Mesenchymal stem cell (in vitro differentiated cells and primary cell): Measurements from ENCODE around the gene LOXL3.

Experiments
- DNase-seq: peaks from one replicate; pipeline ENCODE4 v3.0.0-alpha.2; 2013
- H2AFZ ChIP-seq: one replicate; pipeline ENCODE4 v1.6.1; 2013; ENCODE audit warnings: low read depth, mild to moderate bottlenecking, control low read depth, inconsistent platforms, low read length, moderate library complexity
- H2AK5ac ChIP-seq: 2 replicates; pipeline ENCODE4 v1.6.1; 2013; ENCODE audit warnings: low read length, moderate library complexity, mild to moderate bottlenecking, inconsistent platforms; ENCODE audit not compliant: severe bottlenecking
- H2BK120ac ChIP-seq: one replicate; pipeline ENCODE4 v1.6.1; 2013; ENCODE audit warnings: low read depth, mild to moderate bottlenecking, inconsistent platforms, low read length, moderate library complexity
- H2BK12ac ChIP-seq, 2 experiments: one replicate each; pipeline ENCODE4 v1.6.1; 2013; ENCODE audit warnings: inconsistent platforms in 2 of 2, low read length in 2 of 2, mild to moderate bottlenecking in 2 of 2, moderate library complexity in 2 of 2, control low read depth in 1 of 2
- H2BK15ac ChIP-seq: one replicate; pipeline ENCODE4 v1.6.1; 2013; ENCODE audit warnings: mild to moderate bottlenecking, low read depth, inconsistent platforms; ENCODE audit not compliant: poor library complexity, severe bottlenecking
- H2BK5ac ChIP-seq: 2 replicates; pipeline ENCODE4 v1.6.1; 2013; ENCODE audit warnings: low read depth, mild to moderate bottlenecking, low read length, control low read depth, inconsistent platforms; ENCODE audit not compliant: poor library complexity, severe bottlenecking
- H3K14ac ChIP-seq, 2 experiments: one replicate each; pipeline ENCODE4 v1.6.1; 2013; ENCODE audit warnings: inconsistent platforms in 2 of 2, low read length in 2 of 2, control low read depth in 1 of 2, mild to moderate bottlenecking in 1 of 2, moderate library complexity in 1 of 2
- H3K18ac ChIP-seq, 2 experiments: one replicate each; pipeline ENCODE4 v1.6.1; 2013; ENCODE audit warnings: inconsistent platforms in 2 of 2, low read length in 2 of 2, control low read depth in 1 of 2, low read depth in 1 of 2, mild to moderate bottlenecking in 1 of 2
- H3K23ac ChIP-seq, 2 experiments: one replicate each; pipeline ENCODE4 v1.6.1; 2013; ENCODE audit warnings: inconsistent platforms in 2 of 2, low read length in 2 of 2, mild to moderate bottlenecking in 2 of 2, moderate library complexity in 2 of 2, control low read depth in 1 of 2
- H3K27ac ChIP-seq: 2 replicates; pipeline ENCODE4 v1.5.1; 2013; ENCODE audit warnings: mild to moderate bottlenecking, moderate library complexity, low read length, control low read depth, inconsistent platforms; ENCODE audit not compliant: poor library complexity, severe bottlenecking
- H3K27me3 ChIP-seq, 2 experiments: 2 replicates each; pipeline versions ENCODE4 v1.6.1 to v1.7.0; 2013; ENCODE audit warnings: low read length in 2 of 2, mild to moderate bottlenecking in 2 of 2, moderate library complexity in 2 of 2, control low read depth in 1 of 2, inconsistent platforms in 1 of 2; ENCODE audit not compliant: control insufficient read depth in 1 of 2, insufficient read depth in 1 of 2
- H3K36me3 ChIP-seq, 2 experiments: 2 replicates each; pipeline versions ENCODE4 v1.6.1 to v1.7.0; 2013; ENCODE audit warnings: low read length in 2 of 2, control low read depth in 1 of 2, inconsistent platforms in 1 of 2, low read depth in 1 of 2, mild to moderate bottlenecking in 1 of 2; ENCODE audit not compliant: insufficient read depth in 2 of 2, control insufficient read depth in 1 of 2
- H3K4ac ChIP-seq, 2 experiments: one replicate each; pipeline ENCODE4 v1.6.1; 2013; ENCODE audit warnings: inconsistent platforms in 2 of 2, low read length in 2 of 2, mild to moderate bottlenecking in 2 of 2, moderate library complexity in 2 of 2, control low read depth in 1 of 2, low read depth in 1 of 2
- H3K4me1 ChIP-seq: 2 replicates; pipeline ENCODE4 v1.6.1; 2013; ENCODE audit warnings: low read depth, low read length, control low read depth; ENCODE audit not compliant: control insufficient read depth, insufficient read depth
- H3K4me2 ChIP-seq: 2 replicates; pipeline ENCODE4 v1.6.1; 2013; ENCODE audit warnings: low read length, mild to moderate bottlenecking, inconsistent platforms; ENCODE audit not compliant: poor library complexity, severe bottlenecking
- H3K4me3 ChIP-seq, 2 experiments: 2 replicates each; pipeline versions ENCODE4 v1.5.1 to v1.7.0; 2013; ENCODE audit warnings: low read length in 2 of 2, mild to moderate bottlenecking in 2 of 2, control low read depth in 1 of 2, low read depth in 1 of 2; ENCODE audit not compliant: insufficient read depth in 1 of 2
- H3K79me1 ChIP-seq: replicated peaks from 2 replicates; pipeline ENCODE4 v1.6.1; 2013; ENCODE audit warnings: mild to moderate bottlenecking, control low read depth, low read length, inconsistent platforms; ENCODE audit not compliant: poor library complexity, severe bottlenecking
- H3K9ac ChIP-seq: 2 replicates; pipeline ENCODE4 v1.7.0; 2013; ENCODE audit warnings: mild to moderate bottlenecking, low read length, moderate library complexity
- H3K9me3 ChIP-seq: 2 replicates; pipeline ENCODE4 v1.7.0; 2013; ENCODE audit warnings: mild to moderate bottlenecking, low read length; ENCODE audit not compliant: control insufficient read depth
- H4K8ac ChIP-seq: one replicate; pipeline ENCODE4 v1.6.1; 2013; ENCODE audit warnings: inconsistent platforms, mild to moderate bottlenecking, low read length, moderate library complexity
- H4K91ac ChIP-seq: one replicate; pipeline ENCODE4 v1.6.1; 2013; ENCODE audit warnings: mild to moderate bottlenecking, low read length, inconsistent platforms
- WGBS: methylation state at CpG from one replicate; pipeline ENCODE4 v1.1.7; 2013; ENCODE audit warnings: mixed read lengths; 5-methylcytosine and 5-hydroxymethylcytosine counted together

The LOXL3 gene

GRCh38 chr2:74552914-74553811 is 579 bp downstream of the LOXL3 start:
- no peak for DNase-seq
- peak overlapping the region; percentile 66 to 99 for H3K4me3 ChIP-seq
- H2AFZ ChIP-seq, result peak overlapping the region; percentile 33
- peak overlapping the region; percentile 93 for H3K9ac ChIP-seq
- H4K91ac ChIP-seq, result peak overlapping the region; percentile 92
- H3K4me1 ChIP-seq, result peaks cover 29% of the 10 kb centered on the region
- peak overlapping the region; percentile 27 for H3K27ac ChIP-seq
- 30% methylated on average over 26 of the region's 27 CpGs for WGBS
- H3K23ac ChIP-seq, result no peak overlapping the region
- no peaks in the 10 kb centered on the region for H3K27me3 ChIP-seq
- H3K9me3 ChIP-seq, result no peaks in the 10 kb centered on the region
- H4K8ac ChIP-seq, result peak overlapping the region; percentile 74
- H3K14ac ChIP-seq, result peak overlapping the region in 1 of 2 experiments; percentile 53
- H3K18ac ChIP-seq, result peak overlapping the region; percentile 23 to 90
- peak overlapping the region; percentile 72 for H3K4me2 ChIP-seq
- no peak overlapping the region for H2BK5ac ChIP-seq
- H2BK120ac ChIP-seq, result peak overlapping the region; percentile 45
- H2BK12ac ChIP-seq, result peak overlapping the region; percentile 32 to 59
- peaks cover 30% of the 10 kb centered on the region for H3K79me1 ChIP-seq
- H2AK5ac ChIP-seq, result peak overlapping the region; percentile 23
- peak overlapping the region; percentile 12 for H2BK15ac ChIP-seq
- H3K4ac ChIP-seq, result peak overlapping the region in 1 of 2 experiments; percentile 67
- H3K36me3 ChIP-seq, result peaks cover 13 to 17% of the 10 kb centered on the region in 2 experiments

- H3K36me3 ChIP-seq, result peaks cover 13 to 14% of the 10 kb centered on the region in 2 experiments
- H3K9ac ChIP-seq, result peak overlapping the region; percentile 93
- H3K4me1 ChIP-seq, result peaks cover 29% of the 10 kb centered on the region
- H2AFZ ChIP-seq, result no peak overlapping the region
- H3K27me3 ChIP-seq, result no peaks in the 10 kb centered on the region
- no peak overlapping the region for H3K23ac ChIP-seq
- no peak overlapping the region for H3K4me2 ChIP-seq
- H3K14ac ChIP-seq, result no peak overlapping the region
- no peak overlapping the region for H3K27ac ChIP-seq
- no peak overlapping the region for H2BK5ac ChIP-seq
- no peaks in the 10 kb centered on the region for H3K9me3 ChIP-seq
- H2BK12ac ChIP-seq, result no peak overlapping the region
- no peak for DNase-seq
- H3K4me3 ChIP-seq, result peak overlapping the region in 1 of 2 experiments; percentile 99
- no peak overlapping the region for H2AK5ac ChIP-seq
- no peak overlapping the region for H3K4ac ChIP-seq
- H3K18ac ChIP-seq, result no peak overlapping the region
- no peak overlapping the region for H4K91ac ChIP-seq
- WGBS, result 88% methylated on average over 21 of the region's 21 CpGs
- H4K8ac ChIP-seq, result no peak overlapping the region
- peaks cover 29% of the 10 kb centered on the region for H3K79me1 ChIP-seq
- no peak overlapping the region for H2BK120ac ChIP-seq
- no peak overlapping the region for H2BK15ac ChIP-seq
Measured at GRCh38 chr2:74551942-74552913, 1.5 kb downstream of the LOXL3 start.

GRCh38 chr2:74551530-74551929 is 2.2 kb downstream of the LOXL3 start:
- H3K23ac ChIP-seq, result no peak overlapping the region
- no peak overlapping the region for H4K8ac ChIP-seq
- H2BK120ac ChIP-seq, result no peak overlapping the region
- H3K27ac ChIP-seq, result no peak overlapping the region
- H3K9ac ChIP-seq, result no peak overlapping the region
- no peak overlapping the region for H2AFZ ChIP-seq
- H3K27me3 ChIP-seq, result no peaks in the 10 kb centered on the region
- no peak overlapping the region for H2BK5ac ChIP-seq
- no peak overlapping the region for H3K4ac ChIP-seq
- H3K36me3 ChIP-seq, result peaks cover 6 to 7% of the 10 kb centered on the region in 2 experiments
- peaks cover 22% of the 10 kb centered on the region for H3K79me1 ChIP-seq
- no peak overlapping the region for H2BK12ac ChIP-seq
- no peak overlapping the region for H2AK5ac ChIP-seq
- DNase-seq, result no peak
- H3K4me3 ChIP-seq, result no peak overlapping the region
- H3K18ac ChIP-seq, result no peak overlapping the region
- no peaks in the 10 kb centered on the region for H3K9me3 ChIP-seq
- H3K4me2 ChIP-seq, result no peak overlapping the region
- no peak overlapping the region for H2BK15ac ChIP-seq
- no peak overlapping the region for H3K14ac ChIP-seq
- peaks cover 29% of the 10 kb centered on the region for H3K4me1 ChIP-seq
- H4K91ac ChIP-seq, result no peak overlapping the region

GRCh38 chr2:74550231-74550630 is 3.5 kb downstream of the LOXL3 start:
- Histone ChIP-seq H3K4me1 (peaks cover 21% of the 10 kb centered on the region), H3K9me3 (no peaks in the 10 kb centered on the region), H2BK15ac (no peak overlapping the region), H4K91ac (no peak overlapping the region), H3K79me1 (peaks cover 13% of the 10 kb centered on the region), H3K36me3 (no peaks in the 10 kb centered on the region), H3K23ac (no peak overlapping the region), H3K27ac (no peak overlapping the region), H2BK12ac (no peak overlapping the region), H3K4me2 (no peak overlapping the region), H3K4me3 (no peak overlapping the region), H2AK5ac (no peak overlapping the region), H3K18ac (no peak overlapping the region), H3K4ac (no peak overlapping the region), H3K9ac (no peak overlapping the region), H2AFZ (no peak overlapping the region), H2BK120ac (no peak overlapping the region), H2BK5ac (no peak overlapping the region), H4K8ac (no peak overlapping the region), H3K14ac (no peak overlapping the region), H3K27me3 (no peaks in the 10 kb centered on the region)
- WGBS, result 91% methylated on average over 7 of the region's 7 CpGs
- DNase-seq, result no peak
